ENCODE results near the gene SUGCT. TPM values are rescaled to one million over a fixed set of nuclear protein-coding genes. Genes with fewer than 3 reads are reported as not detected.
A peak's percentile ranks its signal among the peaks of the same experiment; 100 is the strongest.

Gene SUGCT
- total RNA-seq, 1 experiment from 2014 or later, result 9.9 TPM

DNA sequence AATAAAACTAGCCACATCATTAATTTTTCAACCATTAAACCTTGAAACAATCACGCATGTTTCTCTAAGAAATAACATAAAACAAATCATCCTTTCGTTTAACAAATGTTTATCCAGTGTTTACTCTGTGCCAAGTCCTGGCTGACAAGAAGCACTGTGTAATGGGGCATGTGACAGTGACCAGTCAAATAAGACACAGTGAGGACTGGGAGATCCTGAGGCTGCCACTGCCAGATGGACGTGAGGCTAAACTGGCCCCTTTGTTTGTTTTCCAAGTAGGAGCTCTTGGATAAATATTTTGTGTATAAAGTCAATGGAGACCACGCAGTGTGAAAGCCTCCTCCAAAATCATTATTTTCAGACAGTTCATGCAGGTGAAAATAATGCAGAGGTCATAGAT, 626.2 kb downstream of the SUGCT start:
- Histone ChIP-seq H3K4me3 (ENCODE audit: low read depth, low read length) (no peak overlapping the region), H3K4me1 (peaks cover 4% of the 10 kb centered on the region; the same call in 1 of the 2 replicates), H3K27me3 (replicated peaks; ENCODE audit: control insufficient read depth, insufficient read depth, low read length) (no peaks in the 10 kb centered on the region), H3K36me3 (ENCODE audit: control insufficient read depth, insufficient read depth, low read length) (no peaks in the 10 kb centered on the region), H3K9me3 (no peaks in the 10 kb centered on the region)
- intact Hi-C loops (cut with micrococcal nuclease; ENCODE audit: unreplicated experiment), result loop anchor here (5.0 kb wide), 1 partner anchor 434 kb away; no protein-coding TSS in a partner anchor
- Mint-ChIP-seq H3K4me3 (ENCODE audit: unreplicated experiment) (no peak overlapping the region), H3K27me3 (ENCODE audit: insufficient read depth, unreplicated experiment) (no peaks in the 10 kb centered on the region), H3K36me3 (ENCODE audit: insufficient read depth, unreplicated experiment) (no peaks in the 10 kb centered on the region), H3K9me3 (ENCODE audit: unreplicated experiment) (no peaks in the 10 kb centered on the region), H3K27ac (ENCODE audit: unreplicated experiment) (no peak overlapping the region), H3K4me1 (ENCODE audit: low read depth, unreplicated experiment) (no peaks in the 10 kb centered on the region)
- BruUV-seq (replicated peaks), result no TSS peak
- TF ChIP-seq, protein P1, sequence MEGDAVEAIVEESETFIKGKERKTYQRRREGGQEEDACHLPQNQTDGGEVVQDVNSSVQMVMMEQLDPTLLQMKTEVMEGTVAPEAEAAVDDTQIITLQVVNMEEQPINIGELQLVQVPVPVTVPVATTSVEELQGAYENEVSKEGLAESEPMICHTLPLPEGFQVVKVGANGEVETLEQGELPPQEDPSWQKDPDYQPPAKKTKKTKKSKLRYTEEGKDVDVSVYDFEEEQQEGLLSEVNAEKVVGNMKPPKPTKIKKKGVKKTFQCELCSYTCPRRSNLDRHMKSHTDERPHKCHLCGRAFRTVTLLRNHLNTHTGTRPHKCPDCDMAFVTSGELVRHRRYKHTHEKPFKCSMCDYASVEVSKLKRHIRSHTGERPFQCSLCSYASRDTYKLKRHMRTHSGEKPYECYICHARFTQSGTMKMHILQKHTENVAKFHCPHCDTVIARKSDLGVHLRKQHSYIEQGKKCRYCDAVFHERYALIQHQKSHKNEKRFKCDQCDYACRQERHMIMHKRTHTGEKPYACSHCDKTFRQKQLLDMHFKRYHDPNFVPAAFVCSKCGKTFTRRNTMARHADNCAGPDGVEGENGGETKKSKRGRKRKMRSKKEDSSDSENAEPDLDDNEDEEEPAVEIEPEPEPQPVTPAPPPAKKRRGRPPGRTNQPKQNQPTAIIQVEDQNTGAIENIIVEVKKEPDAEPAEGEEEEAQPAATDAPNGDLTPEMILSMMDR (IDR thresholded peaks at IDR 0.05; ENCODE audit: insufficient read depth in 1 of 2, low read depth in 1 of 2, low read length in 1 of 2, severe bottlenecking in 1 of 2, unreplicated experiment in 1 of 2), result no peak
- no peak for DNase-seq
- CTCF ChIA-PET, result no interaction called here
- POLR2A ChIA-PET, result no interaction called here

DNA sequence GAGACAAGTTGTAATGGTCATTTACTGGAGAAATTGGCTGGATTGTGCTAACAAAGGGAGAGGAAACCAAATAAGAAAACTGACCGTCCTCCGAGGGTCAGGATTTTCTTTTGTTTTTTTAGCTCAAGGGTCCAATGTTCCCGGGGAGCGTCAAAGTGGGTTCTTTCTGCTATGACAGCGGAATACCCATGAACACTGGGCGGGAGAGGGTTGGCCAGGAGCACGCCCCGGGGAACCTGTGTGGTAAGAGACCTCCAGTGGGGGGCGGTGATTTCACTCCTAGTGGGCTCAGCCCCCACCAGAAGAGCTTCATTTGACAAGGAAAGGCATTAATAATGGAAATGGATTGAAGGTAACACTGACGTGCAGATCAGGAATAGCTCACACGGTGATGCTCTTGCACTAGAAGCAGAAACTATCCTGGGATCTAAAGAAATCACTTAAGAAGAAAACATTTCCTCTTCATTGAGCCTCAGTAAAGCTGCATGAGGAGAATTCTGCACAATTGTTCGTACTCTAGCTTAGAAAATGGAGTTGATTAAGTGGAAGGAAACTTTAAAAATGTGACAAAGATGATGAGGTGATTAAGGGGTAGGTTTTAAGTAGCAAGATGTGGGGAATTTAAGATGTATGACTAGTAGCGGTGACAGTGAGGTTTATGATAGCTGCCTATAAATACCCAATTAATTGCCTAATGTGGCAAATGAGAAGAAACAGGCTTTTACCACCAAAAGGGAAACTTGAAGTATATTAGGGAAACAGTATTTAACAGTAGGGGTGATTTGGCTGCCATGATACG, 627.2 kb downstream of the SUGCT start:
- TF ChIP-seq, protein P1 (IDR thresholded peaks at IDR 0.05; ENCODE audit: insufficient read depth in 1 of 2, low read depth in 1 of 2, low read length in 1 of 2, severe bottlenecking in 1 of 2, unreplicated experiment in 1 of 2), result no peak
- Histone ChIP-seq H3K36me3 (ENCODE audit: control insufficient read depth, insufficient read depth, low read length) (no peaks in the 10 kb centered on the region), H3K9me3 (no peaks in the 10 kb centered on the region), H3K4me1 (peaks cover 4% of the 10 kb centered on the region; the same call in 1 of the 2 replicates), H3K27me3 (replicated peaks; ENCODE audit: control insufficient read depth, insufficient read depth, low read length) (no peaks in the 10 kb centered on the region), H3K4me3 (ENCODE audit: low read depth, low read length) (no peak overlapping the region)
- intact Hi-C loops (cut with micrococcal nuclease; ENCODE audit: unreplicated experiment), result loop anchor here (5.0 kb wide), 1 partner anchor 435 kb away; no protein-coding TSS in a partner anchor
- H3K4me1 Mint-ChIP-seq (ENCODE audit: low read depth, unreplicated experiment), result no peaks in the 10 kb centered on the region
- H3K4me3 Mint-ChIP-seq (ENCODE audit: unreplicated experiment), result no peak overlapping the region
- POLR2A ChIA-PET, result no interaction called here
- no peak for DNase-seq
- no peak overlapping the region for H3K27ac Mint-ChIP-seq (ENCODE audit: unreplicated experiment)
- no TSS peak for BruUV-seq (replicated peaks)
- H3K9me3 Mint-ChIP-seq (ENCODE audit: unreplicated experiment), result no peaks in the 10 kb centered on the region
- no peaks in the 10 kb centered on the region for H3K36me3 Mint-ChIP-seq (ENCODE audit: insufficient read depth, unreplicated experiment)
- H3K27me3 Mint-ChIP-seq (ENCODE audit: insufficient read depth, unreplicated experiment), result no peaks in the 10 kb centered on the region
- CTCF ChIA-PET, result no interaction called here

DNA sequence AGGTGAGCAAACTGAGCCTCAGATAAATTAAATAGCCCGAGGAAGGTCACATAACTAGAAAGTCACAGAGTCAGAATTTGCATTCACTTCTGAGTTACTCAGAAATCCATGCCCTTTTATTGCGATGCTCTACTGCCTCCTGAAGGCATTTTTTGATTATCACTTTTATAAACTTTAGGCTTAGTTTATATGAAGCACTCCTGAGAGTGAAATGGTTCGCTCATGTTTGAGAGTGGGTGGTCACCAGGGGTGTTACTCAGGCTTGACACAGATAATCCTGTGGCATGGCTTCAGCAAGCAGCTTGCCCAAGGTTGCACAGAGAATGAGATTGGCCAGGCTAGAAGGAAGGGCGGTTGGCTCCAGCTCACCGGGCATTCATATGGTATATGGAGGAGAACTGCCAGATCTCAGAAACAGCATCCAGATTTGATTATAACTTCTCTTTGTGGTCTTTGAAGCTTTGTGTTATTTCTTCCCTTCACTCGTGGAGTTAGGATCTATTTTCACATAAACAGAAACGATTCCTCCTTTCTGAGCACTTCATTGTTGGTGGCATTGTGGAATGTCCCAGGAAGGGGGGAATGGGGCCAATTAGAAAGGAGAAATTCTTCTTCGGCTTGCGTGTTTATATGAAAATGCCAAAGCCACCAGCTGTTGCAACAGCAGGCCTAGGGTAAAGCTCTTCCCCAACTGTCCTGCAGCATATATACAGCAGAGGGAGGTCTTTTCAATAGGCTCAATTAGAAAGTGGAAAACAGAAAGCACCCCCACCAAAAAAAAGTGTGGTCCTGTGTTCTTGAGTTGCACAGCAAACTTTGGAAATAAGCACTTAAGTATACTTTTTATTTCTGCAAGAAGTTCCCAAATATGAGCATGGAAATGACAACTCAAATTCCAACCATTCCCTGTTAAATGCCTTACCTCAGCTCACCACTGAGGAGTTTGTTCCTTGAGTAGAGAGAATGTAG, 628.8 kb downstream of the SUGCT start:
- Histone ChIP-seq H3K27me3 (replicated peaks; ENCODE audit: control insufficient read depth, insufficient read depth, low read length) (no peaks in the 10 kb centered on the region), H3K9me3 (no peaks in the 10 kb centered on the region), H3K4me1 (peaks cover 4% of the 10 kb centered on the region; the same call in 1 of the 2 replicates), H3K4me3 (ENCODE audit: low read depth, low read length) (no peak overlapping the region), H3K36me3 (ENCODE audit: control insufficient read depth, insufficient read depth, low read length) (no peaks in the 10 kb centered on the region)
- H3K27ac Mint-ChIP-seq (ENCODE audit: unreplicated experiment), result no peak overlapping the region
- TF ChIP-seq, protein P1 (IDR thresholded peaks at IDR 0.05; ENCODE audit: insufficient read depth in 1 of 2, low read depth in 1 of 2, low read length in 1 of 2, severe bottlenecking in 1 of 2, unreplicated experiment in 1 of 2), result peak in 1 of 2 experiments; percentile 13
- H3K4me3 Mint-ChIP-seq (ENCODE audit: unreplicated experiment), result no peak overlapping the region
- BruUV-seq (replicated peaks), result no TSS peak
- no peaks in the 10 kb centered on the region for H3K27me3 Mint-ChIP-seq (ENCODE audit: insufficient read depth, unreplicated experiment)
- POLR2A ChIA-PET, result no interaction called here
- no peaks in the 10 kb centered on the region for H3K4me1 Mint-ChIP-seq (ENCODE audit: low read depth, unreplicated experiment)
- intact Hi-C loops (cut with micrococcal nuclease; ENCODE audit: unreplicated experiment), result loop anchor here (5.0 kb wide), 1 partner anchor 436 kb away; no protein-coding TSS in a partner anchor
- H3K36me3 Mint-ChIP-seq (ENCODE audit: insufficient read depth, unreplicated experiment), result no peaks in the 10 kb centered on the region
- no peak for DNase-seq
- CTCF ChIA-PET, result no interaction called here
- H3K9me3 Mint-ChIP-seq (ENCODE audit: unreplicated experiment), result no peaks in the 10 kb centered on the region
